Right lobe of liver (tissue), 4 donors: ENCODE results near the gene POLR3E.

Experiments used
- CTCF ChIP-seq, 4 donors: fragments of 200-600 bp in 3 of 4; fragments of 450-650 bp in 1 of 4; IDR thresholded peaks; one replicate each; pipeline versions ENCODE4 v1.5.1 to v1.8.0; 2016 to 2022; ENCODE audit warnings: antibody characterized with exemption in 4 of 4, mild to moderate bottlenecking in 2 of 4
- POLR2A ChIP-seq: fragments of 450-650 bp; IDR thresholded peaks from one replicate; pipeline ENCODE4 v1.6.1; 2017; ENCODE audit warnings: antibody characterized with exemption, mild to moderate bottlenecking
- donor health status: DM: no; HTN: no; CAD: no.
- donor health status: DM: no; HTN: no; CAD: no.
- donor health status: DM: no; HTN: yes; CAD: no.

- TF ChIP-seq POLR2A: no peak
- no peak for TF ChIP-seq CTCF (IDR thresholded peaks at IDR 0.05)
Measured at GRCh38 chr16:22364241-22364640, 67.0 kb downstream of the POLR3E start.
